Measurements from ENCODE around the gene SH3RF3.

Gene SH3RF3

DNA sequence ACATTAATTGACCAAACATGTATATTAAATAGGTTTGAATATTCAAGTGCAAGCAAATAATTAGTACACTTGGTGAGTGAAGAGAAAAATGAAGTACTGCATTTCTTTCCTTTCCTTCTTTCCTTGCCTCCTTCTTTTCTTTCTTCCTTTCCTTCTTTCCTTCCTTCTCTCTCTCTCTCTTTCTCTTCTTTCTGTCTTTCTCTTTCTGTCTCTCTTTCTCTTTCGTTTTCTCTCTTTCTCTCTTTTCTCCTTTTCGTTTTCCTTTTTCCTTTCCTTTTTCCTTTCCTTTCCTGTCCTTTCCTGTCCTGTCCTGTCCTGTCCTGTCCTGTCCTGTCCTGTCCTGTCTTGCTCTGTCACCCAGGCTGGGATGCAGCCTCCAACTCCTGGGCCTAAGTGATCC lies 119.6 kb downstream of the SH3RF3 start:
- Histone ChIP-seq H3K79me2 (ENCODE audit: insufficient read depth, low read depth) (no peaks in the 10 kb centered on the region), H3K36me3 (ENCODE audit: insufficient read depth) (no peaks in the 10 kb centered on the region), H3K4me1 (ENCODE audit: low read depth, poor library complexity, severe bottlenecking) (no peaks in the 10 kb centered on the region), H3K27me3 (ENCODE audit: insufficient read depth, low read depth) (no peaks in the 10 kb centered on the region), H3K27ac (no peak overlapping the region), H2AFZ (ENCODE audit: low read depth) (no peak overlapping the region), H3K9ac (no peak overlapping the region), H3K4me3 (IDR thresholded peaks at IDR 0.05; ENCODE audit: insufficient read depth, low read depth, low read length) (no peak overlapping the region), H3K4me2 (no peak overlapping the region), H4K20me1 (ENCODE audit: insufficient read depth) (no peaks in the 10 kb centered on the region)
- no peak for TF ChIP-seq CTCF (conservative IDR thresholded peaks at IDR 0.05; ENCODE audit: low read depth, low read length)

GRCh38 chr2:109253217-109253616 lies 124.2 kb downstream of the SH3RF3 start:
- Histone ChIP-seq H3K4me3 (IDR thresholded peaks at IDR 0.05; ENCODE audit: insufficient read depth, low read depth, low read length) (no peak overlapping the region), H4K20me1 (ENCODE audit: insufficient read depth) (no peaks in the 10 kb centered on the region), H2AFZ (ENCODE audit: low read depth) (no peak overlapping the region), H3K27ac (no peak overlapping the region), H3K36me3 (ENCODE audit: insufficient read depth) (no peaks in the 10 kb centered on the region), H3K9ac (no peak overlapping the region), H3K79me2 (ENCODE audit: insufficient read depth, low read depth) (no peaks in the 10 kb centered on the region), H3K4me2 (no peak overlapping the region), H3K4me1 (ENCODE audit: low read depth, poor library complexity, severe bottlenecking) (peaks cover 3% of the 10 kb centered on the region), H3K27me3 (ENCODE audit: insufficient read depth, low read depth) (no peaks in the 10 kb centered on the region)
- TF ChIP-seq CTCF (conservative IDR thresholded peaks at IDR 0.05; ENCODE audit: low read depth, low read length): no peak

- no peak overlapping the region for H3K27ac ChIP-seq
- TF ChIP-seq CTCF (conservative IDR thresholded peaks at IDR 0.05; ENCODE audit: low read depth, low read length): no peak
- H4K20me1 ChIP-seq (ENCODE audit: insufficient read depth): no peaks in the 10 kb centered on the region
Measured at GRCh38 chr2:109254174-109254904, 125.3 kb downstream of the SH3RF3 start.

DNA sequence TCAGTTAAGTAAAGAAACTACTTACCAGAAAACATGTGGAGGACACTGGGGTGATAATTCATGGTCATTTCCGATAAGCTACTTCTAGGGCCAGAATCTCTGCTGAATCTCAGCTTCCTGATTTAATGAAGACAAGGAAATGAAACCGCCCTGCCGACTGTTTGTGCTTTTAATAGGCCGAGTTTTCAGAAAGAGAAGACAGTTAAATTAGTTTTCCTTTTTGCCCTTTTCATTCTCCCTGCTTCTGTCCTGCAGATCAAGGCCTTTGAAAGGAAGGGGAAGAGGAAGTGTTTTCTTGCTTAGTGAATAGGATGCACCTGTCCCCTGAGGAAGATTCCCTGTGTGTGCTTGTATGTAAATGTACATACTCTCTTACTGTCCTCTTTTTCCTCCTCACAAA lies 126.6 kb downstream of the SH3RF3 start:
- H3K27ac ChIP-seq: no peak overlapping the region
- H3K4me2 ChIP-seq: no peak overlapping the region
- no peaks in the 10 kb centered on the region for H3K27me3 ChIP-seq (ENCODE audit: insufficient read depth, low read depth)
- no peak for TF ChIP-seq CTCF (conservative IDR thresholded peaks at IDR 0.05; ENCODE audit: low read depth, low read length)
- no peak overlapping the region for H3K9ac ChIP-seq
- peaks cover 3% of the 10 kb centered on the region for H3K4me1 ChIP-seq (ENCODE audit: low read depth, poor library complexity, severe bottlenecking)
- H3K36me3 ChIP-seq (ENCODE audit: insufficient read depth): no peaks in the 10 kb centered on the region
- no peaks in the 10 kb centered on the region for H4K20me1 ChIP-seq (ENCODE audit: insufficient read depth)
- no peak overlapping the region for H2AFZ ChIP-seq (ENCODE audit: low read depth)
- no peak overlapping the region for H3K4me3 ChIP-seq (IDR thresholded peaks at IDR 0.05; ENCODE audit: insufficient read depth, low read depth, low read length)
- H3K79me2 ChIP-seq (ENCODE audit: insufficient read depth, low read depth): no peaks in the 10 kb centered on the region

More at GRCh38 chr2:109254174-109254904, 125.3 kb downstream of the SH3RF3 start:
- Histone ChIP-seq H2AFZ (ENCODE audit: low read depth) (no peak overlapping the region), H3K4me3 (IDR thresholded peaks at IDR 0.05; ENCODE audit: insufficient read depth, low read depth, low read length) (no peak overlapping the region), H3K36me3 (ENCODE audit: insufficient read depth) (no peaks in the 10 kb centered on the region), H3K9ac (no peak overlapping the region), H3K27me3 (ENCODE audit: insufficient read depth, low read depth) (no peaks in the 10 kb centered on the region), H3K4me2 (no peak overlapping the region), H3K79me2 (ENCODE audit: insufficient read depth, low read depth) (no peaks in the 10 kb centered on the region), H3K4me1 (ENCODE audit: low read depth, poor library complexity, severe bottlenecking) (peaks cover 3% of the 10 kb centered on the region)

Measured in KMS-11 (cell line).